Caco-2 (cell line): ENCODE measurements around the gene ACTR10. TPM values are rescaled to one million over a fixed set of nuclear protein-coding genes. Genes with fewer than 3 reads are reported as not detected.

Source experiments
- BruUV-seq: library from RNA; stranded (reverse); fragments of 400-500 nt; replicated peaks from 2 replicates; lab custom pipeline; 2021; lab: Mats Ljungman, UMichigan
- CTCF ChIA-PET: fragments of 300-600 bp; sonication (Branson Sonifier 250); formaldehyde crosslinking; loops from one replicate; lab custom pipeline; 2022; ENCODE audit warnings: antibody characterized with exemption; lab: Charles Lee
- POLR2A ChIA-PET: fragments of 300-600 bp; sonication (Branson Sonifier 250); formaldehyde crosslinking; loops from one replicate; lab custom pipeline; 2022; ENCODE audit warnings: antibody characterized with exemption; lab: Charles Lee
- DNase-seq, 2 experiments: peaks; one replicate each; pipeline versions ENCODE4 v3.0.0 to v3.0.0-alpha.2; 2020 to 2022
- H3K27me3 ChIP-seq: replicated peaks from 2 replicates; pipeline ENCODE4 v1.6.0; 2011; ENCODE audit warnings: low read length; ENCODE audit not compliant: control insufficient read depth, insufficient read depth
- H3K36me3 ChIP-seq: 2 replicates; pipeline ENCODE4 v1.5.1; 2011; ENCODE audit warnings: low read length; ENCODE audit not compliant: control insufficient read depth, insufficient read depth
- H3K4me1 ChIP-seq: fragments of 250-450 bp; sonication (Bioruptor Pico); 2 replicates; pipeline ENCODE4 v1.5.1; 2020; ENCODE audit warnings: mild to moderate bottlenecking
- H3K4me3 ChIP-seq: 2 replicates; pipeline ENCODE4 v1.5.1; 2011; ENCODE audit warnings: low read depth, mild to moderate bottlenecking, control low read depth, low read length
- H3K9me3 ChIP-seq: fragments of 250-450 bp; sonication (Bioruptor Pico); 2 replicates; pipeline ENCODE4 v1.5.1; 2020; ENCODE audit warnings: mild to moderate bottlenecking, moderate library complexity
- H3K27ac Mint-ChIP-seq: one replicate; pipeline ENCODE4 v1.8.0; 2022; ENCODE audit warnings: mixed read lengths; ENCODE audit not compliant: unreplicated experiment
- H3K27me3 Mint-ChIP-seq: one replicate; pipeline ENCODE4 v1.8.0; 2022; ENCODE audit warnings: mixed read lengths; ENCODE audit not compliant: insufficient read depth, unreplicated experiment
- H3K36me3 Mint-ChIP-seq: one replicate; pipeline ENCODE4 v1.8.0; 2022; ENCODE audit warnings: mild to moderate bottlenecking, mixed read lengths; ENCODE audit not compliant: insufficient read depth, unreplicated experiment
- H3K4me1 Mint-ChIP-seq: one replicate; pipeline ENCODE4 v1.8.0; 2022; ENCODE audit warnings: low read depth, mixed read lengths; ENCODE audit not compliant: unreplicated experiment
- H3K4me3 Mint-ChIP-seq: one replicate; pipeline ENCODE4 v1.8.0; 2022; ENCODE audit warnings: mild to moderate bottlenecking, moderate library complexity, mixed read lengths; ENCODE audit not compliant: unreplicated experiment
- H3K9me3 Mint-ChIP-seq: one replicate; pipeline ENCODE4 v1.8.0; 2022; ENCODE audit warnings: mixed read lengths; ENCODE audit not compliant: unreplicated experiment
- intact Hi-C: fragments of 100-400 bp; cut with micrococcal nuclease; formaldehyde crosslinking; loops from one replicate; pipeline ENCODE4 v1.10.0; 2022; ENCODE audit not compliant: unreplicated experiment
- total RNA-seq: library from RNA; stranded (reverse); gene quantifications from 2 replicates; pipeline ENCODE4 v1.2.3, GENCODE V29; 2022
- TF ChIP-seq, protein P1 (sequence below), 2 experiments: fragments of 200-600 bp in 1 of 2; IDR thresholded peaks; 1 replicate in 1 of 2; 2 replicates in 1 of 2; pipeline versions ENCODE4 v1.5.1 to v1.8.0; 2011 to 2022; ENCODE audit warnings: antibody characterized with exemption in 1 of 2, control low read depth in 1 of 2, inconsistent platforms in 1 of 2, low read depth in 1 of 2, low read length in 1 of 2, mild to moderate bottlenecking in 1 of 2, moderate library complexity in 1 of 2; ENCODE audit not compliant: insufficient read depth in 1 of 2, severe bottlenecking in 1 of 2, unreplicated experiment in 1 of 2

Gene ACTR10
- total RNA-seq, 1 experiment from 2014 or later = 49.0 TPM

DNA sequence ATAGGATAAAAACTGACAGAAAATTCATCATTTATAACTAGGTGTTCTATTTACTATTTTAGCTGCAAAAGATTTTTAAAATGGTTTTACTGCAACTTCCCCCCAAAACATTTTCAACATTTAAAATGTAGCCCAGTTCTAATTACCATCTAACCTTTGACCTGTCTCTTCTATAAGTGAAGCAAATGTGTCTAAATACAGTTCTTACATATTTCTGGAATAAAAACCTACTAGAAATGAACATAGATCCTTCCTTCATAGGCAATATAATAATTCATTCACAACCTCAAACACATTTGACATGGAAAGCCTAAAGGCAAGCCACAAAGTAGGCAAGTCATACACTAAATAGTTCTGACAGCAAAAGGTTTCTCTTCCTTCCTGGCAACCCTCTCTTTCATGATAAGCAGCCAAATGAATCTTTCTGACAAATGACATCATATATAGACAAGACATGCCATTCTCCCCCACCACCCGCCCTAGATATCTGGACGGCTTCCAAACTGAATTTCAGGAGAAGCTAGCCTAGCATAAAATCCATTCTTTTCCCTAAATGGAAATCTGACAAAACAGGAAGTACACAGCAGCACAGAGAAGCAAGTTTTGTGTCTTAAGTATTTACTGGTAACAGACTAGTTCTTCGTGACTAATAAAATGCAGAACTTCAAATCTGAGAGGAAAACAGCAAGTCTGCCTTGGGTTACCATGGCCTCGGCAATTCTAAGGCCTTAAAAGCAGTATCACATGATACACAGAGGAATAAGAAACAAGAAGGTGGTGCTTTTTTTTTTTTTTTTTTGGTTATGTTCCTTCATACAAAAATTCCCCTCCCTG lies 81.2 kb downstream of the ACTR10 start:
- no peaks in the 10 kb centered on the region for H3K27me3 ChIP-seq
- Mint-ChIP-seq H3K27ac (no peak overlapping the region), H3K36me3 (peaks cover 92% of the 10 kb centered on the region), H3K27me3 (no peaks in the 10 kb centered on the region), H3K4me1 (peaks cover 29% of the 10 kb centered on the region), H3K9me3 (no peaks in the 10 kb centered on the region), H3K4me3 (no peak overlapping the region)
- TF ChIP-seq, protein P1, sequence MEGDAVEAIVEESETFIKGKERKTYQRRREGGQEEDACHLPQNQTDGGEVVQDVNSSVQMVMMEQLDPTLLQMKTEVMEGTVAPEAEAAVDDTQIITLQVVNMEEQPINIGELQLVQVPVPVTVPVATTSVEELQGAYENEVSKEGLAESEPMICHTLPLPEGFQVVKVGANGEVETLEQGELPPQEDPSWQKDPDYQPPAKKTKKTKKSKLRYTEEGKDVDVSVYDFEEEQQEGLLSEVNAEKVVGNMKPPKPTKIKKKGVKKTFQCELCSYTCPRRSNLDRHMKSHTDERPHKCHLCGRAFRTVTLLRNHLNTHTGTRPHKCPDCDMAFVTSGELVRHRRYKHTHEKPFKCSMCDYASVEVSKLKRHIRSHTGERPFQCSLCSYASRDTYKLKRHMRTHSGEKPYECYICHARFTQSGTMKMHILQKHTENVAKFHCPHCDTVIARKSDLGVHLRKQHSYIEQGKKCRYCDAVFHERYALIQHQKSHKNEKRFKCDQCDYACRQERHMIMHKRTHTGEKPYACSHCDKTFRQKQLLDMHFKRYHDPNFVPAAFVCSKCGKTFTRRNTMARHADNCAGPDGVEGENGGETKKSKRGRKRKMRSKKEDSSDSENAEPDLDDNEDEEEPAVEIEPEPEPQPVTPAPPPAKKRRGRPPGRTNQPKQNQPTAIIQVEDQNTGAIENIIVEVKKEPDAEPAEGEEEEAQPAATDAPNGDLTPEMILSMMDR (IDR thresholded peaks at IDR 0.05; ENCODE audit: insufficient read depth in 1 of 2, low read depth in 1 of 2, low read length in 1 of 2, severe bottlenecking in 1 of 2, unreplicated experiment in 1 of 2) = no peak
- H3K9me3 ChIP-seq = no peaks in the 10 kb centered on the region
- no peak overlapping the region for H3K4me3 ChIP-seq
- ChIA-PET POLR2A (no interaction called here), CTCF (no interaction called here)
- H3K36me3 ChIP-seq = peaks cover 4% of the 10 kb centered on the region
- DNase-seq = no peak
- no TSS peak for BruUV-seq
- intact Hi-C loops = no loop called here
- peaks cover 21% of the 10 kb centered on the region for H3K4me1 ChIP-seq

DNA sequence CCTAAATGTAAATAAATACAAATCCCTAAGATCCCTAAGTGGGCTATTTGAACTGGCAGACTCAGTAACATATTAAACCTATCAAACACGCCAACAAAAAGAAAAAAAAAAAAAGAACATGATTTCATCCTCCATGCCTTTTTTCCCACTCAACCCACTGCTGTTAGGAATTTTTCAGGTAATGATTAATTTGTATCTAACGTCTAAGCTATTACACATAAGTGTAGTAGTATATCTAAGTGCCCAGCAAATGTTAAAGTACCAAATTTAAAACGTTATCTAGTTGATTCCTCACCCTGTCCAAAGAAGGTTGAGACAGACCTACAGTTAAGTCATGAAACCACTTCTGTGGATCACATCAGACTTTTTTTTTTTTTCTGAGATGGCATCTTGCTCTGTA lies 82.0 kb downstream of the ACTR10 start:
- TF ChIP-seq, protein P1 (IDR thresholded peaks at IDR 0.05; ENCODE audit: insufficient read depth in 1 of 2, low read depth in 1 of 2, low read length in 1 of 2, severe bottlenecking in 1 of 2, unreplicated experiment in 1 of 2) = no peak
- Mint-ChIP-seq H3K4me1 (peaks cover 29% of the 10 kb centered on the region), H3K27me3 (no peaks in the 10 kb centered on the region), H3K27ac (no peak overlapping the region), H3K9me3 (no peaks in the 10 kb centered on the region), H3K4me3 (no peak overlapping the region), H3K36me3 (peaks cover 90% of the 10 kb centered on the region)
- Histone ChIP-seq H3K36me3 (peaks cover 4% of the 10 kb centered on the region), H3K9me3 (no peaks in the 10 kb centered on the region), H3K4me1 (peaks cover 26% of the 10 kb centered on the region), H3K27me3 (no peaks in the 10 kb centered on the region), H3K4me3 (no peak overlapping the region)
- intact Hi-C loops = no loop called here
- ChIA-PET POLR2A (no interaction called here), CTCF (no interaction called here)
- no TSS peak for BruUV-seq
- no peak for DNase-seq

DNA sequence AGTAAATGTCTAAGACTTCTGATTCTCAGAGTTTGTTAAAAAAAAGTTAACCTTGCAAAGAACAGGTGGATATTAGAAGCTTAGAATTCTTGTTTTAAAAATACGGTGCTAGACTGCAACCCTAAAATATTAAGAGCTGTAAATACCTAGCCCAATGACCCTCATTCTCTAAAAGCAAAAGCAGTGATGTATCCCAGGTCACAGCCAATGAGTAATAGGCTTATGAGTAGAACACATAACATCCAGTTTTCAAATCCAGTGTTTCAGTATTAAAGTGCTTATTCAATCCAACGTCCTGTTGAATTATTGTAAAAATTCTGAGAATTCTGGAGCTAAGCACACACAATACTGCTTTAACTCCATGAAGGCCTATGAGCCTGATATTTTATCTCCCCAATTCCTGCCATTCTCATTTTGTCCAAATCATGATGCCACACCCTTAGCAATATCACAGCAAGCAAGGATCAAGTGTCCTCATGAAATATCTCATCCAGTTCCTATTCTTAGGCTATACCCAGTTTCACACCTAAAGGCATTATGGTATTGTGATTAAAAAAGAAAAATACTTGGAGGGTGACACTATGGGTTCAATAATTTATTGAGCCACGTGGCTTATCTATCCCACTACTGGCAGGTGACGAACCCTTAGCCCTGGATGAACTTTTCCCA lies 83.1 kb downstream of the ACTR10 start:
- Mint-ChIP-seq H3K27me3 (no peaks in the 10 kb centered on the region), H3K4me1 (peaks cover 35% of the 10 kb centered on the region), H3K27ac (no peak overlapping the region), H3K36me3 (peaks cover 89% of the 10 kb centered on the region), H3K9me3 (no peaks in the 10 kb centered on the region), H3K4me3 (no peak overlapping the region)
- intact Hi-C loops = no loop called here
- Histone ChIP-seq H3K4me3 (no peak overlapping the region), H3K27me3 (no peaks in the 10 kb centered on the region), H3K36me3 (peaks cover 4% of the 10 kb centered on the region), H3K4me1 (peaks cover 35% of the 10 kb centered on the region), H3K9me3 (no peaks in the 10 kb centered on the region)
- no TSS peak for BruUV-seq
- POLR2A ChIA-PET = no interaction called here
- no peak for DNase-seq
- CTCF ChIA-PET = no interaction called here
- TF ChIP-seq, protein P1 (IDR thresholded peaks at IDR 0.05; ENCODE audit: insufficient read depth in 1 of 2, low read depth in 1 of 2, low read length in 1 of 2, severe bottlenecking in 1 of 2, unreplicated experiment in 1 of 2) = no peak
